ENCODE results near the gene FBXL19. TPM values are rescaled to one million over a fixed set of nuclear protein-coding genes. Genes with fewer than 3 reads are reported as not detected.

The FBXL19 gene
- polyA plus RNA-seq, 1 of the 3 experiments (the other 2 are of a cell fraction) = 20.6 TPM

DNA sequence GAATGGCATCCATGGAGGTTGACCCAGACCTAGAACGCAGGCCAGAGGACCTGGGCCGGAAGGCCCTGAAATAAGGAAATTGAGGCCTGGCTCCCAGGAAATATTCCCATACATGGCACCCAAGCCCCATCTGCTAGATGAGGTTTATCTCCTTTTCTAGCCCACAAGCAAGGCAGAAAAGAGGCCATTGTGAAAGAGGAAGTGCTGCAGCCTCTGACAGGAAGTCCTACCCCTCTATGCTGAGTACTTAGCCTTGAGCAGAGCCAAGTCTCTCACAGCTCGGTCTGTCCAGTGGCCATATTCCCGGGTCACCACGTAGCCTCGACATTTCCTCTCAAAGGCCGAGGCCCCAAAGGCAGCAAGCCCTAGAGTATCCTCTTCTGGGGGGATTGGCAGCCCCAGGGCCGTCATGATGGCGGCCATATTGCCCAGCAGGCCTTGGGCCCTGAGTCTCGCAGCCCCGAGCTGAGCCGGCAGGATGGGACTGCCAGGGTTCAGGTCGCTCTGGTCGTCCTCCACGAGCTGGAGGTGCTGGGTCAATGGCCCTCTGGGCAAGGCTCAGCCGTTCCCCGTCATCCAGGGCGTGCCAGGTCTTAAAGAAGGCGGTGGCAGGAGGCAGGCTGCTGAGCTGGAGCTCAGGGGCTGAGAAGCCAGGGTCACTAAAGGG, 19.1 kb upstream of the FBXL19 start:
- ChIA-PET CTCF (interaction anchor here (0.6 to 1.5 kb wide), 5 partner anchors 9 to 89 kb away, joined by 3 to 9 read pairs (median 3); partner anchors contain the start of gene HSD3B7), POLR2A (no interaction called here)
- peaks cover 5 to 12% of the 10 kb centered on the region in 2 experiments; a peak in 2 of 4 replicates for H3K4me1 ChIP-seq (ENCODE audit: control insufficient read depth in 1 of 2, insufficient read depth in 2 of 2, low read depth in 1 of 2, low read length in 1 of 2)
- 95% methylated on average over 13 of the region's 19 CpGs for WGBS (ENCODE audit: low lambda C conversion rate)
- H3K9me3 ChIP-seq = no peaks in the 10 kb centered on the region
- no peak overlapping the region for H3K4me3 ChIP-seq (ENCODE audit: low read depth in 2 of 2, low read length in 1 of 2)
- H3K36me3 ChIP-seq (replicated peaks in 1 of 2; ENCODE audit: control insufficient read depth in 1 of 2, insufficient read depth in 2 of 2, low read length in 1 of 2) = no peaks in the 10 kb centered on the region
- no peak overlapping the region for H3K4me2 ChIP-seq
- H4K20me1 ChIP-seq (ENCODE audit: insufficient read depth) = no peaks in the 10 kb centered on the region
- TF ChIP-seq CHD2 (IDR thresholded peaks at IDR 0.05; ENCODE audit: low read length, partially characterized antibody) (no peak), EP300 (IDR thresholded peaks at IDR 0.05; ENCODE audit: borderline replicate concordance in 1 of 2, low read depth in 1 of 2, low read length in 1 of 2) (no peak), EZH2phosphoT487 (IDR thresholded peaks at IDR 0.05; ENCODE audit: borderline replicate concordance, low read depth) (no peak), SIN3A (IDR thresholded peaks at IDR 0.05; ENCODE audit: borderline replicate concordance, low read depth, low read length) (no peak)
- no peaks in the 10 kb centered on the region for H3K79me2 ChIP-seq (ENCODE audit: insufficient read depth)
- no peak for DNase-seq
- no peaks in the 10 kb centered on the region for H3K27me3 ChIP-seq (ENCODE audit: insufficient read depth)
- peak overlapping the region; percentile 19 to 64; a peak in 3 of 4 replicates for H3K27ac ChIP-seq (ENCODE audit: low read depth in 2 of 2, low read length in 1 of 2)
- H3F3A ChIP-seq (replicated peaks; ENCODE audit: insufficient read depth) = peaks cover 21% of the 10 kb centered on the region
- H2AFZ ChIP-seq (ENCODE audit: low read depth) = no peak overlapping the region
- no peak overlapping the region for H3K9ac ChIP-seq
- H3K9me2 ChIP-seq = no peaks in the 10 kb centered on the region

- Histone ChIP-seq H3F3A (replicated peaks; ENCODE audit: insufficient read depth) (peaks cover 13% of the 10 kb centered on the region), H3K27me3 (ENCODE audit: insufficient read depth) (no peaks in the 10 kb centered on the region), H2AFZ (ENCODE audit: low read depth) (no peak overlapping the region), H3K36me3 (replicated peaks in 1 of 2; ENCODE audit: control insufficient read depth in 1 of 2, insufficient read depth in 2 of 2, low read length in 1 of 2) (no peaks in the 10 kb centered on the region), H3K9me3 (no peaks in the 10 kb centered on the region), H3K9ac (no peak overlapping the region), H3K4me1 (ENCODE audit: control insufficient read depth in 1 of 2, insufficient read depth in 2 of 2, low read depth in 1 of 2, low read length in 1 of 2) (peaks cover 5 to 11% of the 10 kb centered on the region in 2 experiments; a peak in 2 of 4 replicates), H3K4me3 (ENCODE audit: low read depth in 2 of 2, low read length in 1 of 2) (no peak overlapping the region), H3K9me2 (no peaks in the 10 kb centered on the region), H3K27ac (ENCODE audit: low read depth in 2 of 2, low read length in 1 of 2) (no peak overlapping the region), H3K79me2 (ENCODE audit: insufficient read depth) (no peaks in the 10 kb centered on the region), H3K4me2 (no peak overlapping the region), H4K20me1 (ENCODE audit: insufficient read depth) (no peaks in the 10 kb centered on the region)
- ChIA-PET CTCF (interaction anchor here (0.8 kb wide), 1 partner anchor 38 kb away, joined by 3 read pairs; no protein-coding TSS in a partner anchor), POLR2A (no interaction called here)
- DNase-seq = no peak
- WGBS (ENCODE audit: low lambda C conversion rate) = 79% methylated on average over 4 of the region's 4 CpGs
- TF ChIP-seq RXRA (IDR thresholded peaks at IDR 0.05; ENCODE audit: borderline replicate concordance, low read depth) = no peak
- no peak for TF ChIP-seq REST (IDR thresholded peaks at IDR 0.05; ENCODE audit: low read depth, low read length)
- TF ChIP-seq, protein P1, sequence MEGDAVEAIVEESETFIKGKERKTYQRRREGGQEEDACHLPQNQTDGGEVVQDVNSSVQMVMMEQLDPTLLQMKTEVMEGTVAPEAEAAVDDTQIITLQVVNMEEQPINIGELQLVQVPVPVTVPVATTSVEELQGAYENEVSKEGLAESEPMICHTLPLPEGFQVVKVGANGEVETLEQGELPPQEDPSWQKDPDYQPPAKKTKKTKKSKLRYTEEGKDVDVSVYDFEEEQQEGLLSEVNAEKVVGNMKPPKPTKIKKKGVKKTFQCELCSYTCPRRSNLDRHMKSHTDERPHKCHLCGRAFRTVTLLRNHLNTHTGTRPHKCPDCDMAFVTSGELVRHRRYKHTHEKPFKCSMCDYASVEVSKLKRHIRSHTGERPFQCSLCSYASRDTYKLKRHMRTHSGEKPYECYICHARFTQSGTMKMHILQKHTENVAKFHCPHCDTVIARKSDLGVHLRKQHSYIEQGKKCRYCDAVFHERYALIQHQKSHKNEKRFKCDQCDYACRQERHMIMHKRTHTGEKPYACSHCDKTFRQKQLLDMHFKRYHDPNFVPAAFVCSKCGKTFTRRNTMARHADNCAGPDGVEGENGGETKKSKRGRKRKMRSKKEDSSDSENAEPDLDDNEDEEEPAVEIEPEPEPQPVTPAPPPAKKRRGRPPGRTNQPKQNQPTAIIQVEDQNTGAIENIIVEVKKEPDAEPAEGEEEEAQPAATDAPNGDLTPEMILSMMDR (IDR thresholded peaks at IDR 0.05) = no peak
Observed at GRCh38 chr16:30907064-30907463, 16.3 kb upstream of the FBXL19 start.
